ENCODE results near the gene FBXO5.

The FBXO5 gene

DNA sequence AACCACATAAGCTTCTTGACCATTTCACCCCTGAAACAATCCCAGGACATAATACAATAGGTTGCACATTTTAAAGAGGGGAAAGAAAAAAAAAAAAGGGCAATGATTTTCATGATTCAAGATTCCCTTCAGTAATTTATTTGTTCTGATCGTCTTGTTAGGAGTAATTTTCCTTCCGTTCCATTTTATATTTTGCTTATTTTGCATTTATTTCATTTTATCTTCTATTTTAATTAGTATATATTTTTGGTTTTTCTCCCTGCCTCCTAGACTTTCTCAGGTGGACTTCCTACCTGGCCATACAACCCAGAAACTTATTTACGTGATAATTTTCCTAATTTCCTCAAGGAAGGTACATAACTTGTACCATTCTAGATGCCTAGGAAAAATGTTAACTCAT is 32.6 kb downstream of the FBXO5 start:
- H3K9me3 Mint-ChIP-seq, result no peaks in the 10 kb centered on the region
- no peak overlapping the region for H3K27ac Mint-ChIP-seq
- H3K4me1 Mint-ChIP-seq (ENCODE audit: low read depth), result peaks cover 6% of the 10 kb centered on the region

DNA sequence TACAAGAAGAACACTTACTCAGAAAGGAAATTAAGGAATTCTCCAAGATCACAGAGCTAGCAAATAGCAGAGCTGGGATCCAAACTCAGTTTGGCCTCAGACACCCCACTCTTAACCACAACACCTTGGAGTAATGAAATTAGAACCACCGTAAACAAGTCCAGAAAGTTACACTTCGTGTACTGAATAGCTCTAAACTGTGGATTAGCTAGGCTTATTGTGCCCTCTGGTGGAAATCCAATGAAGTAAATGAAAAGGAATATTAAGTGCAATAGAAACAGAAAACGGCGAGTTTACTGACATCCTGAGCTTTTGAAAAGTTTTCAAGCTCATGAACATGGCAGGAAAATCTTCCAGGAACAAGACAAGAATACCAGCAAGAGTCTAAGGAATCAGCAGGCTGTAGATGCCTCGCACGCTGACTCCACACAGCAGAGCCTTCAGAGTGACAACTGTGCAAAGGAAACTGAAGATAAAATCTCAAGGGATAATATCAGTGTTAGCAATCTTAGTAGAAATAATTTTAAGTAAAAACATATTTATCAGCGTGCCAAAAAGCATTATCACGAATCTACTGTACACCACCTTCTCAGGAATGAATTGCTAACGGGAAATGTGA is 34.6 kb downstream of the FBXO5 start:
- Mint-ChIP-seq H3K4me3 (no peak overlapping the region), H3K9me3 (no peaks in the 10 kb centered on the region), H3K36me3 (ENCODE audit: low read depth) (no peaks in the 10 kb centered on the region), H3K4me1 (ENCODE audit: low read depth) (peaks cover 6% of the 10 kb centered on the region), H3K27ac (no peak overlapping the region), H3K27me3 (peaks cover 42% of the 10 kb centered on the region)
- DNase-seq, result no peak

More for the DNA sequence above, 32.6 kb downstream of the FBXO5 start:
- DNase-seq, result no peak
- Mint-ChIP-seq H3K36me3 (ENCODE audit: low read depth) (no peaks in the 10 kb centered on the region), H3K27me3 (peaks cover 42% of the 10 kb centered on the region), H3K4me3 (no peak overlapping the region)

DNA sequence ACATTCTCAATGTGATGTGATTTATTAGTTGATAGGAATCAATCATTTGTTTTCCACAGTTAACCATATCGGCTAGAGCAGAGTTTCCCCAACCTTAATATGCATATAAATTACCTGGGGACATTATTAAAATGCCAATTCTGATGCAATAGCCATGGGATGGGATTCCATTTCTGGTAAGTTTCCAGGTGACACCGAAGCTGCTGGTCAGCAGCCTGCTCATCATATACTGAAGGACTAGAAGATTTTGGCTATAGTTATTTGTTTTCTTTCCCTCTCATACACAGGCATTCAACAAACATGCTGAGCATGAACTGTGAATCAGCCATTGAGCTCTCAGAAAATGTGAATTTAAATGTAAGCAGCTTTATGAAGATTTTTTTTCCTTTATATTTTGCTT is 35.8 kb downstream of the FBXO5 start:
- DNase-seq, result no peak
- no peak overlapping the region for H3K27ac Mint-ChIP-seq
- no peaks in the 10 kb centered on the region for H3K36me3 Mint-ChIP-seq (ENCODE audit: low read depth)
- peaks cover 35% of the 10 kb centered on the region for H3K27me3 Mint-ChIP-seq
- H3K4me1 Mint-ChIP-seq (ENCODE audit: low read depth), result peaks cover 6% of the 10 kb centered on the region
- H3K4me3 Mint-ChIP-seq, result no peak overlapping the region
- no peaks in the 10 kb centered on the region for H3K9me3 Mint-ChIP-seq

DNA sequence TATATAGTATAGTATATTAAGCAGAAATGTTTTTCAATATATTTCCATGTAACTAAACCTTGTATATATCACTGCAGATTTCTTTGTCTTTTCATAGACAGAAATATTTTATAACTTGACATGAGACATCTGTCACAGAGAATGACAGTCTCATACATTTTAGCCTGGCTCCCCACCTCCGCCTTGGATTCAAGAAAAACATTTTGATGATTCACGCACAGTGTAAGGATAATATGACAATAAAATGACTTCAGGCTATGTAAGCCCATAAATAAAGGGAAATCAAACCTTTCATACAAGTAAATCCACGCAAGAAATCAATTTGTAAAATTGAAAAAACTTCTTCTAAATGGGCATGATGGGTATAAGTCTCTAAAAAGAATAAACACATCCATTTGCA is 36.4 kb downstream of the FBXO5 start:
- no peaks in the 10 kb centered on the region for H3K9me3 Mint-ChIP-seq
- peaks cover 4% of the 10 kb centered on the region for H3K4me1 Mint-ChIP-seq (ENCODE audit: low read depth)
- peaks cover 31% of the 10 kb centered on the region for H3K27me3 Mint-ChIP-seq
- H3K27ac Mint-ChIP-seq, result no peak overlapping the region
- no peak overlapping the region for H3K4me3 Mint-ChIP-seq
- H3K36me3 Mint-ChIP-seq (ENCODE audit: low read depth), result no peaks in the 10 kb centered on the region
- DNase-seq, result no peak

DNA sequence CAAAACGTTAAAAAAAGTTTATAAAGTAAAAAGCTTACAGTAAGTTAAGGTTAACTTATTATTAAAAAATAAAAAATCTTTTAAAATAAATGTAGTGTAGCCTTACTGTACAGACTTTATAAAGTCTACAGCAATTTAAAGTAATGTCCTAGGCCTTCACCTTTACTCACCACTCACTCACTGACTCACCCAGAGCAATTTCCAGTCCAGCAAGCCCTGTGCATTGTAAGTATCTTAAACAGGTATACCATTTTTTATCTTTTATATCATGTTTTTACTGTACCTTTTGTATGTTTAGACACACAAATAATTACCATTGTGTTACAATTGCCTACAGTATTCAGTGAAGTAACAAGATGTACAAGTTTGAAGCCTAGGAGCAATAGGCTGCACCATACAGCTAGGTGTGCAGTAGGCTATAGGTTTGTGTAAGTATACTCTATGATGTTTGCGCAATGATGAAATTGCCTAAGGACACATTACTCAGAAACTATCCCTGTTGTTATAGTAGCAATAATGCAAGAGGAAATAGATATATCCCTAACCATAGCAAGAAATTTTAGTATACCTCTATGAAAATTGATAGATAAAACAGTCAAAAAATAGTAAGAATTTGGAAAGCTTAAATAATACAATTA is 39.5 kb downstream of the FBXO5 start:
- Mint-ChIP-seq H3K9me3 (no peaks in the 10 kb centered on the region), H3K4me1 (ENCODE audit: low read depth) (peaks cover 4% of the 10 kb centered on the region), H3K36me3 (ENCODE audit: low read depth) (no peaks in the 10 kb centered on the region)

DNA sequence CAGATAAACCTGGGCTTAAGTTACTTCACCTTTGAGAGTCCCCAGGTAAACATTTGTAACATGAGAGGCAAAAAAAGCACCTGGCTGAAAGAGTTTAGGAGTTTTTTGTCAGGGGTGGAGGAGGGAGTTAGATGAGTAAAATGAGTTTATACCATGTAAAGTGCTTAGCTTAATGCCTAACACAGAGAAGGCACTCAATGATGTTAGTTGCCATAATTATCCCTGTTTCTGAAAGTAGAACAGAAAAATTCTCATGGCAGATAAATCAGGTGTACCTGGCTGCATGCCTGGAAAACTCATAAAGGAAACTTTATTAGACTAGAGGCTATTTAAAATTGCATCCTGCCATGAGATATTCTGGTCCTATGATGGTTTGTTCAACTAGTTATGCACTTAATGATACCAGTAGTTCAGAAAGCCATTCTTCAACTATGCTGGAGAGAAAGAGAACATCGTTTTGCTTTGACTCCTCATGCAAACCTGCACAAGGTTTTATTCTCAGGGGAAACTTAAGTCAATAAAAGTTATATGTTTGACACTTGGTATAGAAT is 40.4 kb downstream of the FBXO5 start:
- peaks cover 25% of the 10 kb centered on the region for H3K27me3 Mint-ChIP-seq
- H3K27ac Mint-ChIP-seq, result no peak overlapping the region
- H3K36me3 Mint-ChIP-seq (ENCODE audit: low read depth), result no peaks in the 10 kb centered on the region
- no peak overlapping the region for H3K4me3 Mint-ChIP-seq
- no peaks in the 10 kb centered on the region for H3K4me1 Mint-ChIP-seq (ENCODE audit: low read depth)
- no peaks in the 10 kb centered on the region for H3K9me3 Mint-ChIP-seq
- no peak for DNase-seq

More for the DNA sequence above, 39.5 kb downstream of the FBXO5 start:
- H3K27ac Mint-ChIP-seq, result no peak overlapping the region
- H3K4me3 Mint-ChIP-seq, result no peak overlapping the region
- DNase-seq, result no peak
- peaks cover 22% of the 10 kb centered on the region for H3K27me3 Mint-ChIP-seq

DNA sequence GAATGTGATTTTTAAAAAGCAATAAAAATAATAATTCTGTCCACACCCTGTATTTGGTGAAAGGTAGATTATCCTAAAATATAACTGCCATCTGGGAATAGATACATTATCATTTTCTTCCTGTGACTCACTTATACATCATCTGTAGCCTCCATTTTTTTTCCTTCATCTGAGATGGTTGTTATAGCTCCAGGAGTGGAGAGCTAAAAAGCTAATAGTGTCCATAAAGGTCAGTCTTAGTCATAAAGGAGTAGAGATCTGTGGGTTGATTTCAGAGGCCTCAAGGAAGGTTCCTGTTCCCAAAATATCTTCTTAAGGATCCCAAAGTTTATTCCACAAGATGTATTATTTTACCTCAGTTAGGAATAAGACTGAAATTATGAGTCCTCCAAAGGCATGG is 41.1 kb downstream of the FBXO5 start:
- H3K27me3 Mint-ChIP-seq, result peaks cover 26% of the 10 kb centered on the region
- no peak for DNase-seq
- H3K4me1 Mint-ChIP-seq (ENCODE audit: low read depth), result no peaks in the 10 kb centered on the region
- no peaks in the 10 kb centered on the region for H3K36me3 Mint-ChIP-seq (ENCODE audit: low read depth)
- no peak overlapping the region for H3K4me3 Mint-ChIP-seq
- no peak overlapping the region for H3K27ac Mint-ChIP-seq
- H3K9me3 Mint-ChIP-seq, result no peaks in the 10 kb centered on the region

DNA sequence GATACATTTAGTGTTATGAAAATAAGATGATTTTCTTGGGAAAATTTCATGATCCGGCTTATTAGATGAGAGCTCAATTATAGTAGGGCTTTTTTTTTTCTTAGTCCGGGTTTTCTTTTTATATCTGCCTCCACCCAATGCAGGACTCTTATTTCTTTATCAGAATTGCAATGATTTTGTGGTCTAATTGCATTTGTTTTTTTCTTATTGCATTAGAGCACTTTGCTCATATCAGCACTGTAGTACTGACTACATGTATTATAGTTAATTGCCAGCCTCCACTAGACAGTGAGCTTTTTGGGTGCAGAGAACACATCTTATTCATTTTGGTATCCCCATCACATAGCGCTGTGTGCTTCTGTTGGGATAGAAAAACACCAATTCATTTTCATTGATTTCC is 50.0 kb downstream of the FBXO5 start:
- Mint-ChIP-seq H3K27me3 (peaks cover 13% of the 10 kb centered on the region), H3K9me3 (no peaks in the 10 kb centered on the region), H3K4me1 (ENCODE audit: low read depth) (no peaks in the 10 kb centered on the region), H3K36me3 (ENCODE audit: low read depth) (no peaks in the 10 kb centered on the region), H3K27ac (no peak overlapping the region), H3K4me3 (no peak overlapping the region)
- DNase-seq, result no peak

DNA sequence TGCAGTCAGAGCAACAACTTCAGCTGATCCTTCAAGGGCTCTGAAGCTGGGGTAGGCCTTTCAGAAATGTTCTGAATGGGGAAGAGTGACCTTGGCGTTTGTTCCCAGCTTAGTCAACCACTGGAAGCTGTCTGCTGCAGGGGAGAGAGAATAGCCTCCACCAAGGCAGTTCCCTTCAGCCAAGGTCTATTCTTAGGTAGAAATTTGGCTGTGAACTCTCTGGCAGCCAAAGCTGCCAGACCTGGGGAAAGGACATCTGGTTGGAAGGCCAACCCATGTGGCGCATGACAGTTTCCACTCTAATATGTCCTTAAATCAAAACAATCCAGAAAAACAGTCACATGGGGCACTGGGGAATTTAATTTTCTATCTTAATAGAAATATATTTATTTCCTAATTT is 60.1 kb downstream of the FBXO5 start:
- H3K4me1 Mint-ChIP-seq (ENCODE audit: low read depth), result no peaks in the 10 kb centered on the region
- H3K9me3 Mint-ChIP-seq, result no peaks in the 10 kb centered on the region
- DNase-seq, result no peak
- no peak overlapping the region for H3K27ac Mint-ChIP-seq
- H3K36me3 Mint-ChIP-seq (ENCODE audit: low read depth), result no peaks in the 10 kb centered on the region
- H3K27me3 Mint-ChIP-seq, result peaks cover 24% of the 10 kb centered on the region
- H3K4me3 Mint-ChIP-seq, result no peak overlapping the region
